NB4 (cell line): ENCODE results near the gene CCDC187.

Source experiments
- POLR2A ChIP-seq: IDR thresholded peaks from 2 replicates; pipeline ENCODE4 v1.6.1; 2011; ENCODE audit warnings: mild to moderate bottlenecking; ENCODE audit not compliant: insufficient read length; ENCODE audit errors: extremely low read depth
- TF ChIP-seq, protein P1 (sequence below): IDR thresholded peaks from one replicate; pipeline ENCODE4 v1.5.1; 2012; ENCODE audit warnings: low read depth, low read length

DNA sequence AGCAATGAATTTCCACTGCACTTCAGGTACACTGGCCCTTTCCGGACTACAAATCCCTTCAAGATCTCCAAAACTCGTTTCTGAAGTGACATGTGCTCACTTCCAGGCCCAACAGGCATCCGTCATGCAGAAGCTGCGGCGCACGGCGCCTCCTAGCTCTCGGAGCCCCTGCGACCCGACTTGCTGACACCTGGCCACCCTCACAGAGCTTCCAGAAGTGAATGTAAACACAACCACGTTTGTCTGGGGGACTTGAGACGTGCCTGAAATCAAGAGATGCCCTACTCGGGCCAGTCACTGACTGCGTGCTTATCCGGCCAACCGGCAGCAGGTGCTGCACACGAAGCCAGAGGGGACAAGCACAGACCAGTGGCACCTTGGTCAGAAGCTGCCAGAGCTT, 94.1 kb downstream of the CCDC187 start:
- TF ChIP-seq, protein P1, sequence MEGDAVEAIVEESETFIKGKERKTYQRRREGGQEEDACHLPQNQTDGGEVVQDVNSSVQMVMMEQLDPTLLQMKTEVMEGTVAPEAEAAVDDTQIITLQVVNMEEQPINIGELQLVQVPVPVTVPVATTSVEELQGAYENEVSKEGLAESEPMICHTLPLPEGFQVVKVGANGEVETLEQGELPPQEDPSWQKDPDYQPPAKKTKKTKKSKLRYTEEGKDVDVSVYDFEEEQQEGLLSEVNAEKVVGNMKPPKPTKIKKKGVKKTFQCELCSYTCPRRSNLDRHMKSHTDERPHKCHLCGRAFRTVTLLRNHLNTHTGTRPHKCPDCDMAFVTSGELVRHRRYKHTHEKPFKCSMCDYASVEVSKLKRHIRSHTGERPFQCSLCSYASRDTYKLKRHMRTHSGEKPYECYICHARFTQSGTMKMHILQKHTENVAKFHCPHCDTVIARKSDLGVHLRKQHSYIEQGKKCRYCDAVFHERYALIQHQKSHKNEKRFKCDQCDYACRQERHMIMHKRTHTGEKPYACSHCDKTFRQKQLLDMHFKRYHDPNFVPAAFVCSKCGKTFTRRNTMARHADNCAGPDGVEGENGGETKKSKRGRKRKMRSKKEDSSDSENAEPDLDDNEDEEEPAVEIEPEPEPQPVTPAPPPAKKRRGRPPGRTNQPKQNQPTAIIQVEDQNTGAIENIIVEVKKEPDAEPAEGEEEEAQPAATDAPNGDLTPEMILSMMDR = no peak
- TF ChIP-seq POLR2A = no peak
